H1 (cell line): ENCODE data around the gene PLCL1. TPM values are rescaled to one million over a fixed set of nuclear protein-coding genes. Genes with fewer than 3 reads are reported as not detected.

Experiments
- CTCF ChIA-PET: fragments of 300-600 bp; sonication (Branson Sonifier 250); formaldehyde crosslinking; loops from one replicate; lab custom pipeline; 2021; ENCODE audit not compliant: partially characterized antibody; lab: Charles Lee
- POLR2A ChIA-PET: fragments of 300-600 bp; sonication (Branson Sonifier 250); formaldehyde crosslinking; loops from one replicate; lab custom pipeline; 2021; ENCODE audit warnings: inconsistent platforms; ENCODE audit not compliant: partially characterized antibody; lab: Charles Lee
- DNase-seq, 2 experiments: peaks; one replicate each; pipeline versions ENCODE4 v3.0.0 to v3.0.0-alpha.2; 2010 to 2022; ENCODE audit warnings: low spot score in 2 of 2, low read depth in 1 of 2, mixed read lengths in 1 of 2
- FAIRE-seq: peaks from 2 replicates; lab custom pipeline; 2011; peaks lifted over from hg19 to GRCh38; lab: Jason Lieb, UNC
- H2AFZ ChIP-seq: 2 replicates; pipeline ENCODE4 v1.8.1; 2012; ENCODE audit warnings: low read length, inconsistent platforms
- H2AK5ac ChIP-seq: 2 replicates; pipeline ENCODE4 v1.6.1; 2013; ENCODE audit warnings: low read depth, low read length
- H2BK120ac ChIP-seq: replicated peaks from 2 replicates; pipeline ENCODE3; 2013; ENCODE audit warnings: low read depth, low read length, inconsistent platforms
- H2BK12ac ChIP-seq: 2 replicates; pipeline ENCODE4 v1.6.1; 2013; ENCODE audit warnings: low read depth, low read length
- H2BK15ac ChIP-seq: 2 replicates; pipeline ENCODE4 v1.6.1; 2013; ENCODE audit warnings: low read length
- H2BK20ac ChIP-seq: 2 replicates; pipeline ENCODE4 v1.6.1; 2013; ENCODE audit warnings: low read length
- H2BK5ac ChIP-seq: 2 replicates; pipeline ENCODE4 v1.6.1; 2013; ENCODE audit warnings: low read depth, low read length
- H3K14ac ChIP-seq: 2 replicates; pipeline ENCODE4 v1.6.1; 2013; ENCODE audit warnings: inconsistent platforms; ENCODE audit not compliant: insufficient read length
- H3K18ac ChIP-seq: 2 replicates; pipeline ENCODE4 v1.6.1; 2013; ENCODE audit warnings: low read length; ENCODE audit errors: extremely low read depth
- H3K23ac ChIP-seq: 2 replicates; pipeline ENCODE4 v1.6.1; 2013; ENCODE audit warnings: inconsistent platforms; ENCODE audit not compliant: insufficient read length
- H3K23me2 ChIP-seq: 2 replicates; pipeline ENCODE4 v1.6.1; 2013; ENCODE audit warnings: low read depth, low read length
- H3K27ac ChIP-seq: 2 replicates; pipeline ENCODE4 v1.6.1; 2011; ENCODE audit warnings: low read depth, low read length, inconsistent platforms
- H3K27me3 ChIP-seq, 4 experiments: replicated peaks in 1 of 4; 1 replicate in 1 of 4; 2 replicates in 3 of 4; pipeline versions ENCODE4 v1.6.1 to v1.8.1; 2011 to 2013; ENCODE audit warnings: low read length in 3 of 4, mild to moderate bottlenecking in 3 of 4, inconsistent platforms in 2 of 4, mixed read lengths in 2 of 4, moderate library complexity in 1 of 4; ENCODE audit not compliant: control insufficient read depth in 3 of 4, insufficient read depth in 3 of 4; ENCODE audit errors: extremely low read depth in 1 of 4
- H3K36me3 ChIP-seq, 4 experiments: 2 replicates each; pipeline versions ENCODE4 v1.6.1 to v1.8.1; 2011 to 2013; ENCODE audit warnings: mild to moderate bottlenecking in 4 of 4, low read length in 3 of 4, moderate library complexity in 2 of 4, control low read depth in 1 of 4, inconsistent platforms in 1 of 4; ENCODE audit not compliant: insufficient read depth in 4 of 4, control insufficient read depth in 2 of 4
- H3K4ac ChIP-seq: replicated peaks from 2 replicates; pipeline ENCODE3; 2013; ENCODE audit warnings: low read length, low read depth, mixed read lengths, inconsistent platforms; ENCODE audit not compliant: insufficient read length
- H3K4me1 ChIP-seq, 4 experiments: replicated peaks in 1 of 4; 1 replicate in 1 of 4; 2 replicates in 3 of 4; pipeline versions ENCODE4 v1.6.1 to v1.8.1; 2011 to 2013; ENCODE audit warnings: low read length in 3 of 4, inconsistent platforms in 2 of 4, mixed read lengths in 1 of 4; ENCODE audit not compliant: insufficient read depth in 4 of 4, control insufficient read depth in 3 of 4
- H3K4me2 ChIP-seq, 2 experiments: 2 replicates each; pipeline versions ENCODE4 v1.6.1 to v1.8.1; 2011 to 2013; ENCODE audit warnings: low read depth in 2 of 2, low read length in 2 of 2, control low read depth in 1 of 2, inconsistent platforms in 1 of 2, mild to moderate bottlenecking in 1 of 2; ENCODE audit not compliant: insufficient read depth in 1 of 2
- H3K4me3 ChIP-seq, 4 experiments: fragments of 200-600, 300-600 bp in 1 of 4; sonication (generic), shearing (Covaris generic), sonication (Bioruptor Twin) in 1 of 4; 2 replicates each; pipeline versions ENCODE4 v1.5.1 to v1.8.1; 2011 to 2016; ENCODE audit warnings: low read length in 4 of 4, low read depth in 3 of 4, control low read depth in 2 of 4, inconsistent platforms in 2 of 4, mild to moderate bottlenecking in 2 of 4, mixed read lengths in 1 of 4, moderate library complexity in 1 of 4; ENCODE audit not compliant: insufficient read depth in 2 of 4; ENCODE audit errors: extremely low read depth in 1 of 4
- H3K56ac ChIP-seq: replicated peaks from 2 replicates; pipeline ENCODE3; 2013; ENCODE audit warnings: low read depth, mild to moderate bottlenecking, mixed read lengths, low read length, inconsistent platforms; ENCODE audit not compliant: insufficient read length
- H3K79me1 ChIP-seq: 2 replicates; pipeline ENCODE4 v1.6.1; 2013; ENCODE audit warnings: low read depth, low read length, control low read depth
- H3K79me2 ChIP-seq, 2 experiments: 2 replicates each; pipeline versions ENCODE4 v1.6.1 to v1.8.1; 2012 to 2013; ENCODE audit warnings: low read length in 2 of 2, mild to moderate bottlenecking in 2 of 2, inconsistent platforms in 1 of 2; ENCODE audit not compliant: insufficient read depth in 2 of 2, control insufficient read depth in 1 of 2
- H3K9ac ChIP-seq, 4 experiments: replicated peaks in 1 of 4; 1 replicate in 1 of 4; 2 replicates in 3 of 4; pipeline versions ENCODE4 v1.6.1 to v1.8.1; 2011 to 2013; ENCODE audit warnings: low read depth in 3 of 4, low read length in 3 of 4, control low read depth in 2 of 4, mild to moderate bottlenecking in 2 of 4, moderate library complexity in 2 of 4, inconsistent platforms in 1 of 4; ENCODE audit errors: extremely low read depth in 1 of 4
- H3K9me3 ChIP-seq, 2 experiments: 2 replicates each; pipeline versions ENCODE4 v1.6.1 to v1.8.1; 2012 to 2013; ENCODE audit warnings: mild to moderate bottlenecking in 2 of 2, moderate library complexity in 2 of 2, control low read depth in 1 of 2, inconsistent platforms in 1 of 2, low read depth in 1 of 2, low read length in 1 of 2, mixed read lengths in 1 of 2; ENCODE audit not compliant: insufficient read depth in 2 of 2
- H4K20me1 ChIP-seq, 2 experiments: replicated peaks in 1 of 2; 2 replicates each; pipeline versions ENCODE3 to v1.8.1; 2011 to 2013; ENCODE audit warnings: inconsistent platforms in 2 of 2, low read length in 2 of 2, mild to moderate bottlenecking in 1 of 2; ENCODE audit not compliant: insufficient read depth in 2 of 2, control insufficient read depth in 1 of 2
- H4K5ac ChIP-seq: 2 replicates; pipeline ENCODE4 v1.6.1; 2013; ENCODE audit warnings: low read length, low read depth, mixed read lengths, inconsistent platforms; ENCODE audit not compliant: insufficient read length
- H4K8ac ChIP-seq: 2 replicates; pipeline ENCODE4 v1.8.0; 2013; ENCODE audit warnings: mild to moderate bottlenecking, moderate library complexity, low read length, inconsistent platforms; ENCODE audit not compliant: insufficient read depth; ENCODE audit errors: extremely low read depth
- H4K91ac ChIP-seq: replicated peaks from 2 replicates; pipeline ENCODE3; 2013; ENCODE audit warnings: low read length, mixed read lengths, inconsistent platforms; ENCODE audit not compliant: insufficient read length
- CBX5 ChIP-seq: fragments of 300-800, 300-1000 bp; sonication (generic); IDR thresholded peaks from 2 replicates; pipeline ENCODE4 v1.7.1; 2016; ENCODE audit warnings: antibody characterized with exemption, low read length, low read depth
- CBX8 ChIP-seq: fragments of 300-800, 300-1000 bp; sonication (generic); IDR thresholded peaks from 2 replicates; pipeline ENCODE4 v1.7.1; 2016; ENCODE audit warnings: low read depth, low read length, borderline replicate concordance
- EGR1 ChIP-seq: IDR thresholded peaks from 2 replicates; pipeline ENCODE4 v1.6.1; 2011; ENCODE audit warnings: low read depth, low read length, borderline replicate concordance
- EP300 ChIP-seq, 2 experiments: IDR thresholded peaks; 1 replicate in 1 of 2; 2 replicates in 1 of 2; pipeline ENCODE4 v1.6.1; 2011 to 2012; ENCODE audit warnings: low read depth in 2 of 2, low read length in 2 of 2, mild to moderate bottlenecking in 2 of 2, borderline replicate concordance in 1 of 2, inconsistent platforms in 1 of 2, moderate library complexity in 1 of 2
- HDAC2 ChIP-seq, 2 experiments: fragments of 300-600 bp in 1 of 2; sonication (generic) in 1 of 2; IDR thresholded peaks; 2 replicates each; pipeline ENCODE4 v1.6.1; 2011 to 2012; ENCODE audit warnings: low read depth in 2 of 2, low read length in 2 of 2, mild to moderate bottlenecking in 2 of 2, moderate library complexity in 2 of 2, borderline replicate concordance in 1 of 2, inconsistent platforms in 1 of 2
- JUND ChIP-seq: IDR thresholded peaks from 2 replicates; pipeline ENCODE4 v1.6.1; 2011; ENCODE audit warnings: mild to moderate bottlenecking, improper control_type of control experiment, low read length
- MAFK ChIP-seq: IDR thresholded peaks from 2 replicates; pipeline ENCODE4 v1.6.1; 2012; ENCODE audit warnings: low read depth, mild to moderate bottlenecking, improper control_type of control experiment, low read length
- NANOG ChIP-seq: IDR thresholded peaks from 2 replicates; pipeline ENCODE4 v1.6.1; 2011; ENCODE audit warnings: low read length, low read depth, mild to moderate bottlenecking, inconsistent platforms; ENCODE audit not compliant: insufficient read depth, poor library complexity, severe bottlenecking
- PHF8 ChIP-seq: fragments of 200-600 bp; sonication (generic); conservative IDR thresholded peaks from 2 replicates; pipeline ENCODE4 v1.7.1; 2012; ENCODE audit warnings: low read depth, mild to moderate bottlenecking, inconsistent platforms, low read length, moderate library complexity
- SIN3A ChIP-seq, 2 experiments: IDR thresholded peaks in 1 of 2; conservative IDR thresholded peaks in 1 of 2; 2 replicates each; pipeline ENCODE4 v1.6.1; 2011 to 2012; ENCODE audit warnings: low read length in 2 of 2, improper control_type of control experiment in 1 of 2, low read depth in 1 of 2, mild to moderate bottlenecking in 1 of 2
- SIRT6 ChIP-seq: IDR thresholded peaks from one replicate; pipeline ENCODE4 v1.7.1; 2012; ENCODE audit warnings: low read length, inconsistent platforms
- SP2 ChIP-seq: IDR thresholded peaks from 2 replicates; pipeline ENCODE4 v1.6.1; 2012; ENCODE audit warnings: mild to moderate bottlenecking, low read length, inconsistent platforms
- ZNF274 ChIP-seq: IDR thresholded peaks from 2 replicates; pipeline ENCODE4 v1.7.0; 2012; ENCODE audit warnings: low read length, borderline replicate concordance; ENCODE audit errors: extremely low read depth
- WGBS, 2 experiments: shearing (Covaris generic) in 1 of 2; methylation state at CpG; one replicate each; pipeline versions ENCODE4 v1.1.6 to v1.1.7; 2013 to 2015; ENCODE audit warnings: low lambda C conversion rate in 2 of 2, mixed read lengths in 2 of 2, inconsistent platforms in 1 of 2, low coverage in 1 of 2, missing lambda C conversion rate in 1 of 2; ENCODE audit not compliant: insufficient replicate concordance in 2 of 2, insufficient coverage in 1 of 2, insufficient read length in 1 of 2; ENCODE audit errors: extremely low coverage in 1 of 2, missing lambda C conversion rate in 1 of 2; 5-methylcytosine and 5-hydroxymethylcytosine counted together
- polyA plus RNA-seq, 7 experiments: library from polyadenylated mRNA; depleted of rRNA in 3 of 7; stranded (reverse) in 5 of 7; unstranded in 2 of 7; fragments of >200 nt in 5 of 7; fragments of 200-250 nt in 2 of 7; gene quantifications; 1 replicate in 5 of 7; 2 replicates in 1 of 7; 4 replicates in 1 of 7; pipeline versions ENCODE4 v1.2.1 to v1.2.3, GENCODE V29; 2011 to 2013; ENCODE audit warnings: missing spikeins in 2 of 7, mixed read lengths in 2 of 7
- total RNA-seq: library from RNA; stranded (reverse); fragmentation: NEBNext Ultra II Directional; extraction: Animal tissue kit (Norgen Biotek cat#: 25700); gene quantifications from 2 replicates; pipeline ENCODE4 v1.2.1, GENCODE V29; 2021

PLCL1 gene
- total and polyA plus RNA-seq, 2 of the 8 experiments (the other 6 are each of a cell fraction or from before 2014, with no cell fraction given) = not detected

DNA sequence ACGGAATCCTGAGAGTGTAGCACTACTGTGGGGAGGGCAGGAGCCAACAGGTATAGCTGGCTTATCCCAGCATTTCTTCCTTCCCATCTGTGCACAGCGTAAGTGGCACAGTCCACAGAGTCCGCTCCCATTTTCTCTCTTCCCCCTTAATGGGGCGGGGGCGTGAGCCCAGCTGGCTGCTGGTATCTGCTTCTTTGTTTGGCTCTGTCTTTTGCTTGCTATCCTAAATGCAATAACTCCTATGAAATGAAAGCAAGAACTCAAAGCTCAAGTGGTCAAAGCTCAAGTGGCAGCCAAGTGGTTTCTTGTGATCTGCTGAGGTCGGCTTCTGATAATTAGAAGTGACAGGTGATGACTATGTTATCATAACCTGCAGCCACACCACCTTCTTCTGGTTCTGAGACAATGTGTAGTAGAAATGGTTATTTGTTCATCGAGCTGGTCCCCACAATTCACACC is 192.7 kb downstream of the PLCL1 start:
- DNase-seq = no peak
- H4K91ac ChIP-seq = no peak overlapping the region
- H2BK120ac ChIP-seq = no peak overlapping the region

More for the DNA sequence above, 192.7 kb downstream of the PLCL1 start:
- H3K4me3 ChIP-seq = no peak overlapping the region
- H2AFZ ChIP-seq = no peak overlapping the region
- no peaks in the 10 kb centered on the region for H3K9me3 ChIP-seq
- ChIA-PET POLR2A (no interaction called here), CTCF (interaction anchor here (0.8 kb wide), 1 partner anchor 146 kb away, joined by 3 read pairs; no protein-coding TSS in a partner anchor)
- H3K56ac ChIP-seq = no peak overlapping the region
- no peak overlapping the region for H2BK20ac ChIP-seq
- H3K79me2 ChIP-seq = no peaks in the 10 kb centered on the region
- no peak for TF ChIP-seq NANOG
- no peak for TF ChIP-seq CBX8
- TF ChIP-seq ZNF274 = no peak
- TF ChIP-seq MAFK = no peak
- no peak for TF ChIP-seq PHF8
- no peak for TF ChIP-seq EGR1
- no peak for TF ChIP-seq CBX5
- no peak for TF ChIP-seq SIRT6
- TF ChIP-seq JUND = no peak
- no peak for TF ChIP-seq EP300 (IDR thresholded peaks at IDR 0.05; ENCODE audit: borderline replicate concordance in 1 of 2, low read depth in 2 of 2, low read length in 2 of 2)
- no peak for TF ChIP-seq HDAC2 (IDR thresholded peaks at IDR 0.05; ENCODE audit: borderline replicate concordance in 1 of 2, low read depth in 2 of 2, low read length in 2 of 2)
- no peak for TF ChIP-seq SP2
- TF ChIP-seq SIN3A (conservative IDR thresholded peaks at IDR 0.05 in 1 of 2, IDR thresholded peaks at IDR 0.05 in 1 of 2; ENCODE audit: low read depth in 1 of 2, low read length in 2 of 2) = no peak
- no peak overlapping the region for H2BK15ac ChIP-seq
- no peak overlapping the region for H4K5ac ChIP-seq
- H3K4me2 ChIP-seq = no peak overlapping the region
- H3K14ac ChIP-seq = no peak overlapping the region
- no peak overlapping the region for H2AK5ac ChIP-seq
- no peaks in the 10 kb centered on the region; a peak in 1 of 7 replicates for H3K27me3 ChIP-seq
- H3K9ac ChIP-seq = no peak overlapping the region
- H3K18ac ChIP-seq = no peak overlapping the region
- no peak overlapping the region for H2BK12ac ChIP-seq
- FAIRE-seq = no peak
- H3K27ac ChIP-seq = no peak overlapping the region
- no peak overlapping the region for H3K4ac ChIP-seq
- no peaks in the 10 kb centered on the region for H3K79me1 ChIP-seq
- no peaks in the 10 kb centered on the region for H3K36me3 ChIP-seq
- no peak overlapping the region for H2BK5ac ChIP-seq
- no peak overlapping the region for H4K8ac ChIP-seq
- H3K4me1 ChIP-seq = no peaks in the 10 kb centered on the region
- 92% methylated on average over 7 of the region's 7 CpGs; no CpG with 5 or more reads in 1 of the 2 experiments for WGBS, 2 experiments
- H3K23ac ChIP-seq = no peak overlapping the region
- no peaks in the 10 kb centered on the region for H4K20me1 ChIP-seq
- H3K23me2 ChIP-seq = no peaks in the 10 kb centered on the region; the same call in 1 of the 2 replicates
